HAP-1 (cell line): ENCODE data around the gene FAM177B.
"Not testable (repeated sequence)": the region's sequence is repeated elsewhere in the genome, so short reads cannot be mapped to it uniquely, and the experiment has no call there.

Experiments used
- DNase-seq, 2 experiments: peaks; one replicate each; pipeline ENCODE4 v3.0.0-alpha.2; 2016 to 2020; ENCODE audit warnings: low spot score in 2 of 2
- H3K27me3 ChIP-seq: fragments of 250-450 bp; sonication (Bioruptor Pico); 2 replicates; pipeline ENCODE4 v1.5.1; 2020; ENCODE audit warnings: low read depth, mild to moderate bottlenecking, moderate library complexity
- H3K36me3 ChIP-seq: fragments of 250-450 bp; sonication (Bioruptor Pico); replicated peaks from 2 replicates; pipeline ENCODE4 v1.5.1; 2020; ENCODE audit warnings: mild to moderate bottlenecking
- H3K4me1 ChIP-seq: fragments of 250-450 bp; sonication (Bioruptor Pico); 2 replicates; pipeline ENCODE4 v1.5.1; 2020; ENCODE audit warnings: mild to moderate bottlenecking
- H3K4me3 ChIP-seq: fragments of 250-450 bp; sonication (Bioruptor Pico); 2 replicates; pipeline ENCODE4 v1.5.1; 2020; ENCODE audit warnings: mild to moderate bottlenecking, moderate library complexity
- H3K9me3 ChIP-seq: fragments of 250-450 bp; sonication (Bioruptor Pico); 2 replicates; pipeline ENCODE4 v1.5.1; 2020; ENCODE audit warnings: mild to moderate bottlenecking, moderate library complexity
- in situ Hi-C: fragments of 300-500 bp; cut with MboI; formaldehyde crosslinking; loops from 3 replicates; pipeline ENCODE4 v1.14.3; 2020; ENCODE audit warnings: low sequenced_read_pairs, inconsistent platforms, mixed read lengths

The FAM177B gene

DNA sequence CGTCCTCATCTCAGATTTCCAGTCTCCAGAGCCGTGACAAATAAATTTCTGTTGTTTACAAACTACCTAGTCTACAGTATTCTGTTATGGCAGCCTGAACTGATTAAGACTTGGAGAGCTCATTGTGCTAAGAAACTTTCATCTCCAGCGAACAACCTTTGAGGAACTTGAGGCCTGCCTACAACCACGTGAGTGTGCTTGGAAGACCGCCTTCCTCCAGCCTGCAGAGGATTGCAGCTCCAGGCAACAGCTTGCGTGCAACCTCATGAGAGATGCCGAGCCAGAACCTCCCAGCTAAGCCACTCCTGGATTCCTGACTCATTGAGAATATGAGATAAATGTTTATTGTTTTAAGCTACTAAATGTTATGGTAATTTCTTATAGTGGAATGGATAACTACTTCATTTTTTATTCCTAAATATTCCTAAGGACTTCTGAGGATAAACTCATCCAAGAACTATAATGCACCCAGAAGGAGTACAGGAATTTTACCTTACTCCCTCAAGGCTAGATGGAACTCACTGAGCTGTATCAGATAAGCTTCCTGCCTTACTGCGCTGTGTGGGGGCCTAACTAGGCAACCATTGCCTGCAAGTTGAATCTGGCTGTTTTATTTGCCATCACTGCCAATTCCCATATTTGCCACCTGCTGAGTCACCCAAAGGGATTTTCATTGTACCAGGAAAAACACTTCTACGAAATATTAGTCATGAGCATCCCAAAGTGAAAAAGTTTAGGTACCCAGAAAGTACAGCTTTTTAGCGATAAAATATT, 17.6 kb downstream of the FAM177B start:
- H3K27me3 ChIP-seq = no peaks in the 10 kb centered on the region; the same call in 1 of the 2 replicates
- no peaks in the 10 kb centered on the region for H3K9me3 ChIP-seq
- in situ Hi-C loops = no loop called here
- no peaks in the 10 kb centered on the region for H3K36me3 ChIP-seq
- no peak for DNase-seq
- H3K4me3 ChIP-seq = no peak overlapping the region
- no peaks in the 10 kb centered on the region for H3K4me1 ChIP-seq

DNA sequence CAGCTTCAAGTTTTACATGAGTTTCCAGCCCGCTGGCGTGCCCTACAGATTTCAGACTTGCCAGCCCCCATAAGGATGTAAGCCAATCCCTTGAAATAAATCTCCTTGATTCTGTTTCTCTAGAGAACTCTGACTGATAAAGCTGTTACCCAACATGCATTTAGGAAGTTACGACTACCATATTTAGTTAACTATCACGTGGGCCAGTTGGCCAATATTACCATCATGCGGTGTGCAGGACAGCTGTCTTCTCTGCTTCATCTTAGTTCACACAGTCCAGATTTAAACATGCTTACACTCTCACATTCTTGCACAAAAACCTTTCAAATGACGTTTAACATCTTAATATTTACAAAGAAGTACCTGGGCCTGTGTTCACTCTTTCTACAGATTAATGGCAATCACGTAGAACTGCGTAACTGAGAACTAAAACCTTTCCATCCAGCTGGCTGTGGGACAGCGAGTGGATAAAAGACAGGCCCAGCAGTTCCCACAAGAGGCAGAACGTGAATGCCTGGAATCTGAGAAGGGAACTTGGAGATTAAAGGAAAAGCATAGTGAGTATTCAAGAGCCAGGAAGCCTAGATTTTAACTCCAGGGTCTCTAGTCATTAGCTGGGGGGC, 20.8 kb downstream of the FAM177B start:
- Histone ChIP-seq H3K27me3 (no peaks in the 10 kb centered on the region), H3K9me3 (no peaks in the 10 kb centered on the region), H3K4me3 (no peak overlapping the region), H3K36me3 (no peaks in the 10 kb centered on the region), H3K4me1 (no peaks in the 10 kb centered on the region)
- no peak for DNase-seq
- in situ Hi-C loops = no loop called here

DNA sequence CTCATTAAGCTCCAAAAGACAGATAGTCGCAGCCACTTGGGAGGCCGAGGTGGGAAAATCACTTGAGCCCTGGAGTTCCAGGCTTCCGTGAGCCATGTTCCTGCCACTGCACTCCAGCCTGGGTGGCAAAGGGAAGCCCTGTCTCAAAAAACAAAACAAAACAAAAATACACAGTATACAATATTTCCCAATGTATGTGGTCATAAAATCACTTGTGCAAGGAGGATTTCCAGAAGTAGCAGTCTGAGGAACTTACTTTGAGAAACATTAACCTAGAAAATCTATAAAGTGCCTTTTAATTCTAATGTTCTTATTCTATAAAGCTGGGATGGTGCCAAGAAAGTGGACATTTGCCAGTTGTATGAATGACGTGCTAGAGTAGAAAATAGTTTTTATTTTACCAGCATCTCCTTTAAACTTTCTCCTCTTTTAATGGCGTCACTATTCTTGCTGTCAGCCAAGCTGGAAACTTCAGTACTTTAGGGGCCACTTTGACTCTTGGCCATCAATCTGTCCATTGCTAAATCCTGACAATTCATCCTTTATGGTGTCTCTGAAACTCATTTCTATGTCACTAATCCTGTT, 22.5 kb downstream of the FAM177B start:
- H3K4me1 ChIP-seq = no peaks in the 10 kb centered on the region
- no peaks in the 10 kb centered on the region for H3K9me3 ChIP-seq
- H3K36me3 ChIP-seq = no peaks in the 10 kb centered on the region
- no peaks in the 10 kb centered on the region for H3K27me3 ChIP-seq
- in situ Hi-C loops = no loop called here
- H3K4me3 ChIP-seq = no peak overlapping the region
- no peak for DNase-seq

DNA sequence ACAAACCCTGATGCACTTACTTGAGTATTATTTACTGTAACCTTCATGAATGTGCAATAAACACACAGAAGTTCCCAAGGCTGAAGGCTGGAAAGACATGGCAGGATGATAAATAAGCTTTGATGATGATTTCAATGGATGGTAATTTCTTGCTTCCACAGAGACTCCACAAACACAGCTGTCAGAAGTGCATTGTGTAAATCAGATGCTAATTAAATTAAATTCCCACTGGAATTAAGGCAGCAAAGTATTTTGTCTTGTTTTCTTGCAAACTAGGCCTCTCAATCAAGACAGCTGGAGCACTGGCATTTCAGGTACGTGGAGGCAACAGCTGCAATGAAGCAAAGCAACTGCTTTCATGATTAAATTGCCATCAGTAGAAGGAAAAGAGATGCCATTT, 24.1 kb downstream of the FAM177B start:
- no peaks in the 10 kb centered on the region for H3K27me3 ChIP-seq
- DNase-seq = no peak
- no peak overlapping the region for H3K4me3 ChIP-seq
- in situ Hi-C loops = no loop called here
- no peaks in the 10 kb centered on the region for H3K4me1 ChIP-seq
- H3K36me3 ChIP-seq = no peaks in the 10 kb centered on the region
- no peaks in the 10 kb centered on the region for H3K9me3 ChIP-seq

DNA sequence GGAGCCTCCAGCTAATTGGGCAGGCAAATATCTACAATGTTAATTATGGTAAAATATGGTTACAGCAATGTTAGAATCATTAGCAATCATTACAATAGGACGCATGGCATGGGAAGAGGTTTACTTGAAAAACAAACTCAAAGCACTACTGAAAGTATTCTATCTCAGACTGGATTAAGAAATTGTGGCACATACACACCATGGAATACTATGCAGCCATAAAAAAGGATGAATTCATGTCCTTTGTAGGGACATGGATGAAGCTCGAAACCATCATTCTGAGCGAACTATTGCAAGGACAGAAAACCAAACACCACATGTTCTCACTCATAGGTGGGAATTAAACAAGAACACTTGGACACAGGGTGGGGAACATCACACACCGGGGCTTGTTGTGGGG, 25.2 kb downstream of the FAM177B start:
- H3K4me1 ChIP-seq, H3K4me3 ChIP-seq, in situ Hi-C loops, H3K9me3 ChIP-seq, DNase-seq, H3K27me3 ChIP-seq, H3K36me3 ChIP-seq: not testable (repeated sequence)

DNA sequence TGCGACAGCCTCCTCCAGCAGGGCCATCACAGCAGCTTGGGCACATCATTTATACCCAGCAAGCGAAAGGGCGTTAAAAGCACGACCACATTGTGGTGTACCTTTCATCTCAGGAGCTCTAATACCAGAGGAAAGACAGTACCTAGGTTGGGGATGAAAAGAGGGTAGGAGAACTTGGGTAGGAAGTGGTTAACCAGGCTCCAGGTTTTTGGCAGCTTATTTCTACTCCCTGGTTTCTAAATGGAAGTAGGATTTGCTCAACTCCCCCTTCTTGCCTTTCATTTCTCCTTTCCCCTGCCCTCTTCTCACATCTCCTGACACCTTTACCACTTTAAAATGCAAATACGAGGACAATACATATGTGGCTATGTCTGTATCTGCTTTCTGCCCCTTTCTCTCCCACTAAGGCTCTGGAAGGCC, 30.2 kb downstream of the FAM177B start:
- no peaks in the 10 kb centered on the region for H3K27me3 ChIP-seq
- H3K36me3 ChIP-seq = no peaks in the 10 kb centered on the region
- in situ Hi-C loops = no loop called here
- no peak overlapping the region for H3K4me3 ChIP-seq
- no peak for DNase-seq
- no peaks in the 10 kb centered on the region for H3K9me3 ChIP-seq
- H3K4me1 ChIP-seq = no peaks in the 10 kb centered on the region

DNA sequence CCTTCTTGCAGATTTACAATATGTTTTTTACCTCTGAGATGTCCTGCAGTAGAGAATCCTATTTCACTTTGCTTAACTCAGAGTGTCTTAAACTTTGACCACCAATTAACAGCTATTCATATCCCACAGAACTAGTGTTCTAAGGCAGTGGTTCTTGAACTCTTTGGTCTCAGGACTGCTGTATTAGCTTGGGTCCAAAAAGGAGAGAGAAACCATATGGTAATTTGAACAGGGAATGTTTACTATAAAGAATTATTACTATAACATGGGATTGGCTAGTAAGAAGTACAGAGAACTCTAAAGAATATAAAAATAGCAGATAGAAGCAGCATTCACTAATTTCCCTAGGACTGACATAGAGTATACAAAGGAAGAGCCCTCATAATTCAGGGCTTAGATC, 31.6 kb downstream of the FAM177B start:
- H3K9me3 ChIP-seq = no peaks in the 10 kb centered on the region
- H3K4me1 ChIP-seq = no peaks in the 10 kb centered on the region
- no peak overlapping the region for H3K4me3 ChIP-seq
- no peak for DNase-seq
- in situ Hi-C loops = no loop called here
- no peaks in the 10 kb centered on the region for H3K36me3 ChIP-seq
- H3K27me3 ChIP-seq = no peaks in the 10 kb centered on the region

DNA sequence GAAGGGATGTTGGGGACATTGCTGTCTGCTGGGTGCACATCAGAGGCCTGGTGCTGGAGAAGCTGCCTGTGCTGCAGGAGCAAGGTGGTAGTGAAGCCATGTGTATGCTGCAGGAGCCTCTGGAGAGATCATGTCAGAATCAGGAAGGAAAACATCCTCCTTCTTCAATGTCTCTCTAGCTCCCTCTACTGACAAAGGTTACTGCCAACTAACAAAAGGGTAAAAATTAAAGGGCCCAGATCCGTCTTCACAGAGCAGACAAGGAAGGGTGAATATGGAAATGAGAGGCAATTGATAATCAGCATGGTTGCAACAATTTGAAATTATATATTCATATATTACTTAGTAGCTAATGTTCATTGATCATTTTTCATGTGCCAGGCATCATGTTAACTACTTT, 32.2 kb downstream of the FAM177B start:
- DNase-seq = no peak
- no peaks in the 10 kb centered on the region for H3K27me3 ChIP-seq
- no peaks in the 10 kb centered on the region for H3K9me3 ChIP-seq
- no peaks in the 10 kb centered on the region for H3K36me3 ChIP-seq
- no peak overlapping the region for H3K4me3 ChIP-seq
- in situ Hi-C loops = no loop called here
- H3K4me1 ChIP-seq = no peaks in the 10 kb centered on the region

DNA sequence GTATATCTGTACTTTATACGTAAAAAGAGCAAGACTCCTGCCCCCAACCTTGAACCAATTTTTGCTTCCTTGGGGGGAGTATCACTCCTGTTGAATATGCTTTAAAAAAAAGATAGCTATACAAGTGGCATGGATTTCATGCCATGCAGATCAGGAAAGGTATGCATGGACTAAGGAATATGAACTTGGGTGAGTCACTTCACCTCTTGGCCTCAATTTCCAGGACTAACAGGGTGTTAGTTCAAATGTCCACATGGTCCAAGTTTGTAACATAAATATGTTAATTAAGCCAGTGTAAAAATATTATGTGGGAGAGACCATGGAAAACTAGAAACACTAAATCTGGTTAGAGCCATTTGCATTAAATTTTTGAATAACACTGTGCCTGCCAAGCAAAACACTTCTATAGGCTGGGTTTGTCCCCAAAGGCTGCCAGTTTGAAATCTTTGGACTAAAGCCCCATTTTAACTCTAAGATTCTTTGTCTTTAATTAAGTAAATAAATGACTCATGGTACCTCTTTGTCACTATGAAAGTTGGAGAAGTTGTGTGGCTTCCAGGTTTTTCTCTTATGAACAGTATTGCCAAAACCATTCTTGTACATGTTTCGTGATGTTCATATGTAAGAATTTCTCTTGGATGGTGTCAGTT, 33.1 kb downstream of the FAM177B start:
- H3K9me3 ChIP-seq = no peaks in the 10 kb centered on the region
- no peaks in the 10 kb centered on the region for H3K36me3 ChIP-seq
- no peaks in the 10 kb centered on the region for H3K27me3 ChIP-seq
- no peak overlapping the region for H3K4me3 ChIP-seq
- no peaks in the 10 kb centered on the region for H3K4me1 ChIP-seq
- in situ Hi-C loops = no loop called here
- no peak for DNase-seq

DNA sequence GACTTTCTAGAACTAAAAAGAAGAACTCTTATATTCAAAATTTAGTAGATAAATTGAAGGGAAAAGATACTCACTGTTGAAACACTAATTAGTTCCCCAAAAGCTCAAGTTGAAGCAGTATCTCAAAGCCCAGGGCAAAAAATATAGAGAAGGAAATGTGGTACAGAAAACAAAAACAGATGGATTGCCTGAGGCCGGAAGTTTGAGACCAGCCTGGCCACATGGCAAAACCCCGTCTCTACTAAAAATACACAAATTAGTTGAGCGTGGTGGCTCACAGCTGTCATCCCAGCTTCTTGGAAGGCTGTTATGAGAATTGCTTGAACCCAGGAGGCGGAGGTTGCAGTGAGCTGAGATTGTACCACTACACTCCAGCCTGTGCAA, 36.0 kb downstream of the FAM177B start:
- no peak for DNase-seq
- no peaks in the 10 kb centered on the region for H3K4me1 ChIP-seq
- no peak overlapping the region for H3K4me3 ChIP-seq
- H3K36me3 ChIP-seq = no peaks in the 10 kb centered on the region
- no peaks in the 10 kb centered on the region; the same call in 1 of the 2 replicates for H3K27me3 ChIP-seq
- no peaks in the 10 kb centered on the region for H3K9me3 ChIP-seq
- in situ Hi-C loops = no loop called here

DNA sequence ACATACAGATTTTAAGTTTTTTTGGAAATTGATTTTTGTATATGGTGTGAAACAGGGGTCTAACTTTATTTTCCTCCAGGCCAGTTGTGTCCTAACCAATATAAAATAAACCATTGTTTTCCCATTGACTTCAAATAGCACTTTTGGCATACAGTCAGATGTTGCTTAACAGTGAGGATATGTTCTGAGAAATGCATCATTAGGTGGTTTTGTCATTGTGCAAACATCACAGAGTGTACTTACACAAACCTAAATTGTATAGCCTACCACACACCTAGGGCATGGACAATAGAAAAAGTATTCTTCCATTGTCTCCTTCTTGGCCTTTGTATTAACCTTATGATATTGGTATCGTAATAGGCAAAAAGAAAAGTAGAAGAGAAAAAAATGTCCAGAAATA, 40.5 kb downstream of the FAM177B start:
- Histone ChIP-seq H3K36me3 (no peaks in the 10 kb centered on the region), H3K9me3 (no peaks in the 10 kb centered on the region), H3K4me3 (no peak overlapping the region), H3K27me3 (no peaks in the 10 kb centered on the region; the same call in 1 of the 2 replicates), H3K4me1 (no peaks in the 10 kb centered on the region)
- in situ Hi-C loops = no loop called here
- DNase-seq = no peak

DNA sequence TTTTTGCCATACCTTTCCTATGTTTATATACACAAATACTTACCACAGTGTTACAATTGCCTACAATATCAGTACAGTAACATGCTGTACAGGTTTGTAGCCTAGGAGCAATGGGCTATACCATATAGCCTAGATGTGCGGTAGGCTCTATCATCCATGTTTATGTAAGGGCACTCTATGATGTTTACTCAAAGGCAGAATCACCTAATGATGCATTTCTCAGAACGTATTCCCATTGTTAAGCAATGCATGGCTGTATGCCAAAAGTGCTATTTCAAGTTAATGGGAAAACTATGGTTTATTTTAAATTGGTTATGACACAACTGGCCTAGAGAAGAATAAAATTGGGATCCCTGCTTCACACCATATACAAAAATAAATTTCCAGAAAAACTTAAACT, 41.0 kb downstream of the FAM177B start:
- H3K4me3 ChIP-seq = no peak overlapping the region
- in situ Hi-C loops = no loop called here
- H3K4me1 ChIP-seq = no peaks in the 10 kb centered on the region
- DNase-seq = no peak
- H3K27me3 ChIP-seq = no peaks in the 10 kb centered on the region; the same call in 1 of the 2 replicates
- no peaks in the 10 kb centered on the region for H3K9me3 ChIP-seq
- no peaks in the 10 kb centered on the region for H3K36me3 ChIP-seq

DNA sequence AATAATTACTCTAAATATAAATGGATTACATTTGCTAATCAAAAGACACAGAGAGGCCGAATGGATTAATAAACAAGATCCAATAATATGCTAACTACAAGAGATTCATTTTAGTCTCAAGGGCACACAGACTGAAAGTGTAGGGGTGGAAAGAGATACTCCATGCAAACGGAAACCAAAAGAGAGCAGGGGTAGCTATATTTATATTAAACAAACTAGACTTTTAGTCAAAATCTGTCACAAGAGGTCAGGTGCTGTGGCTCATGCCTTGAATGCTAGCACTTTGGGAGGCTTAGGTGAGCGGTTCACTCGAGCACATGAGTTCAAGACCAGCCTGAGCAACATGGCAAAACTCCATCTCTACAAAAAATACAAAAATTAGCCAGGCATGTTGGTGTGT, 44.2 kb downstream of the FAM177B start:
- no peaks in the 10 kb centered on the region for H3K4me1 ChIP-seq
- H3K27me3 ChIP-seq = no peaks in the 10 kb centered on the region; the same call in 1 of the 2 replicates
- no peak for DNase-seq
- in situ Hi-C loops = no loop called here
- no peak overlapping the region for H3K4me3 ChIP-seq
- no peaks in the 10 kb centered on the region for H3K36me3 ChIP-seq
- no peaks in the 10 kb centered on the region for H3K9me3 ChIP-seq

DNA sequence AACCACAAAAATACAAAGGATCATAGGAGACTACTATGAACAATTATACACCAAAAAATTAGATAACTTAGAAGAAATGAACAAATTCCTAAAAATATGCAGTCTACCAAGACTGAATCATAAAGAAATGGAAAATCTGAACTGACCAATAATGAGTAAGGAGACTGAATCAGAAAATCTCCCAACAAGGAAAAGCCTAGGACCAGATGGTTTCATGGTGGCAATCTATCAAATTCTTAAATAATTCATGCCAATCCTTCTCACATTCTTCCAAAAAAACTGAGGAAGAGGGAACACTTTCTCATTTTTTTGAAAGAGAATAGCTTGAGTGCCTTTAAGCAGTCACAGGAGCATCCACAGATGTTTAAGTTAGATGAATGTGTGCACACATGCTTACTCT, 46.0 kb downstream of the FAM177B start:
- H3K36me3 ChIP-seq = no peaks in the 10 kb centered on the region
- in situ Hi-C loops = no loop called here
- H3K9me3 ChIP-seq = no peaks in the 10 kb centered on the region
- H3K27me3 ChIP-seq = no peaks in the 10 kb centered on the region; the same call in 1 of the 2 replicates
- H3K4me1 ChIP-seq = no peaks in the 10 kb centered on the region
- DNase-seq = no peak
- no peak overlapping the region for H3K4me3 ChIP-seq
